Measurements from ENCODE around the gene NLRC5.

DNA sequence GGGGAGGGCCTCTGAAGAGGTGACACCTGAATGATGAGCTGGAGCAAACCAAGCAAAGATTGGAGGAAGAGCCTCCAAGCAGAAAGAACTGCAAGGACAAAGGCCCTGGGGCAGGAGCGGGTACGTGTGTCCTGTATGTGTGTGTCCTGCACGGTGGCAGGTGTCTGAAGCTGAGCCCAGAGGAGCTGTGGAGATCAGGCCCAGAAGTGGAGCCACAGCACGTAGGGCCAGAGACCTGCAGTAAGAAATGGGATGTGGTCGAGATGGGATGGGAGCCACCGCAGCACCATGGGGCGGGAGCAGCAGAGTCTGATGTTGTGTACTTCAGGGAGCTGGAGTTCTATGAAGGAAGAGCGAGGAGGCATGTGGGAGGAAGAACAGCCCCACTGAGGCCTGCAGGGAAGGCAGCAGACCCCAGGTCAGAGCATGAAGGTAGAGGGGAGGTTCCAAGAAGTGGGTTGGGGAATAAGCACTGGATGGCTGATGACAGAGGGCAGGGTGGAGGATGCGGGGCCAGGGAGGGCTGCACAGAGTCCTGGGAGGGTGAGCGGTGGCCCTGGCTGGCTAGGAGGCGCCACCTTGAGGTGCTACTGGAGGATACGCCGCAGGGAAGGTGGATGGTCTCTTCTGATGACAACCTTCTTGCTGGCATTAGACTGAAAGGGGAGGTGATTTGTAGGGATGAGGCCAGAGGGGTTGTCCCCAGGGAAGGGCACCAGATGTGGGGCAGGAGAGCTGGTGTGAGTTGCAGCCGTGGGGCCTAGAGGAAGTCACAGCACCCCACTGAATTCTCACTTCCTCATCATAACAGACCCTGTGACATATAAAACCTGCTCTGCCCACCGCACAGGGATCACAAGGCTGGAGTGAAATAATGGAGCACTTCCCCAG, 38.2 kb upstream of the NLRC5 start:
- TF ChIP-seq, protein P1, sequence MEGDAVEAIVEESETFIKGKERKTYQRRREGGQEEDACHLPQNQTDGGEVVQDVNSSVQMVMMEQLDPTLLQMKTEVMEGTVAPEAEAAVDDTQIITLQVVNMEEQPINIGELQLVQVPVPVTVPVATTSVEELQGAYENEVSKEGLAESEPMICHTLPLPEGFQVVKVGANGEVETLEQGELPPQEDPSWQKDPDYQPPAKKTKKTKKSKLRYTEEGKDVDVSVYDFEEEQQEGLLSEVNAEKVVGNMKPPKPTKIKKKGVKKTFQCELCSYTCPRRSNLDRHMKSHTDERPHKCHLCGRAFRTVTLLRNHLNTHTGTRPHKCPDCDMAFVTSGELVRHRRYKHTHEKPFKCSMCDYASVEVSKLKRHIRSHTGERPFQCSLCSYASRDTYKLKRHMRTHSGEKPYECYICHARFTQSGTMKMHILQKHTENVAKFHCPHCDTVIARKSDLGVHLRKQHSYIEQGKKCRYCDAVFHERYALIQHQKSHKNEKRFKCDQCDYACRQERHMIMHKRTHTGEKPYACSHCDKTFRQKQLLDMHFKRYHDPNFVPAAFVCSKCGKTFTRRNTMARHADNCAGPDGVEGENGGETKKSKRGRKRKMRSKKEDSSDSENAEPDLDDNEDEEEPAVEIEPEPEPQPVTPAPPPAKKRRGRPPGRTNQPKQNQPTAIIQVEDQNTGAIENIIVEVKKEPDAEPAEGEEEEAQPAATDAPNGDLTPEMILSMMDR (IDR thresholded peaks at IDR 0.05; ENCODE audit: low read length): peak; percentile 93
- no peak for TF ChIP-seq EZH2 (IDR thresholded peaks at IDR 0.05; ENCODE audit: borderline replicate concordance, low read length)

Data from OCI-LY1 (cell line).